Hindlimb muscle (tissue), 1 donor: ENCODE measurements around the gene KCTD16. TPM values are rescaled to one million over a fixed set of nuclear protein-coding genes. Genes with fewer than 3 reads are reported as not detected.

ENCODE experiments used
- DNase-seq: peaks from one replicate; pipeline ENCODE4 v3.0.0-alpha.2; 2013
- polyA plus RNA-seq: library from polyadenylated mRNA; unstranded; fragments of 120-200 nt; gene quantifications from one replicate; pipeline ENCODE4 v1.2.1, GENCODE V29; 2013; ENCODE audit not compliant: insufficient read length

Gene KCTD16
- polyA plus RNA-seq, 1 donor: 0.08 TPM

- no peak for DNase-seq
Measured at GRCh38 chr5:144414202-144415029, 243.7 kb downstream of the KCTD16 start.

GRCh38 chr5:144416196-144416595 lies 245.5 kb downstream of the KCTD16 start:
- no peak for DNase-seq

- DNase-seq: no peak
Measured at GRCh38 chr5:144418719-144419118, 248.0 kb downstream of the KCTD16 start.

GRCh38 chr5:144421411-144421810 lies 250.7 kb downstream of the KCTD16 start:
- no peak for DNase-seq

GRCh38 chr5:144422018-144422727 lies 251.5 kb downstream of the KCTD16 start:
- DNase-seq: peak; percentile 6

- DNase-seq: no peak
Measured at GRCh38 chr5:144427866-144428265, 257.2 kb downstream of the KCTD16 start.

GRCh38 chr5:144428326-144428725 lies 257.7 kb downstream of the KCTD16 start:
- no peak for DNase-seq

- no peak for DNase-seq
Measured at GRCh38 chr5:144429405-144429804, 258.7 kb downstream of the KCTD16 start.

GRCh38 chr5:144429905-144430304 lies 259.2 kb downstream of the KCTD16 start:
- no peak for DNase-seq

- no peak for DNase-seq
Measured at GRCh38 chr5:144433140-144433822, 262.6 kb downstream of the KCTD16 start.

- DNase-seq: no peak
Measured at GRCh38 chr5:144433893-144434292, 263.2 kb downstream of the KCTD16 start.

- DNase-seq: no peak
Measured at GRCh38 chr5:144436007-144436406, 265.3 kb downstream of the KCTD16 start.

- DNase-seq: no peak
Measured at GRCh38 chr5:144438237-144438636, 267.6 kb downstream of the KCTD16 start.

- DNase-seq: no peak
Measured at GRCh38 chr5:144448457-144448856, 277.8 kb downstream of the KCTD16 start.

GRCh38 chr5:144451187-144451973 lies 280.7 kb downstream of the KCTD16 start:
- no peak for DNase-seq

GRCh38 chr5:144453753-144454152 lies 283.1 kb downstream of the KCTD16 start:
- no peak for DNase-seq

- DNase-seq: no peak
Measured at GRCh38 chr5:144457160-144457559, 286.5 kb downstream of the KCTD16 start.

- no peak for DNase-seq
Measured at GRCh38 chr5:144458216-144458615, 287.5 kb downstream of the KCTD16 start.

- DNase-seq: no peak
Measured at GRCh38 chr5:144460600-144460999, 289.9 kb downstream of the KCTD16 start.

- no peak for DNase-seq
Measured at GRCh38 chr5:144462577-144462976, 291.9 kb downstream of the KCTD16 start.

GRCh38 chr5:144463481-144464223 lies 293.0 kb downstream of the KCTD16 start:
- no peak for DNase-seq

- DNase-seq: no peak
Measured at GRCh38 chr5:144464306-144464705, 293.6 kb downstream of the KCTD16 start.
